ENCODE data around the gene KRT74. TPM values are rescaled to one million over a fixed set of nuclear protein-coding genes. Genes with fewer than 3 reads are reported as not detected.

The KRT74 gene
- total and polyA plus RNA-seq, 2 of the 13 experiments (the other 11 are each of a cell fraction or from before 2014, with no cell fraction given), result not detected

DNA sequence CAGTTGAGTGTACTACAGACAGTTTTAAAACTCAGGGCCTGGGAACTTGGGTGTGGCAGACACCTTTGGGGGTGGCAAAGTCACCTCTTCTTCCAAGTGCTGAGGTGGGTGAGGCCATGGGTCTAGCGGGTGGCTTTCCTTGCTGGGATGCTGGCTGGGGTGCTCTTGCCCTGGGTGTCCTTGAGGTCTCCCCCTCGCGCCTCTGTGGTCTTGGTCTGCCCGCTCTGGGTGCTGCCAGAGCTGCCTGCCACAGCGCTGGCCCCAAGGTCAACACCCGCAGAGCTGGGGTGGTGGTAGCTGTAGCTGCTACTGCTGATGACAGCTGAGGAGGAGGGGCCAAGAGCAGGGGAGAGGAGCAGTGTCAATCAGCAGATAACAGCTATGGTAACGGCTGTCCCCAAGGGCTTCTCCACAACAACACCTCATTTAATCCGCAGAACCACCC, 6.8 kb downstream of the KRT74 start (continued):
- TF ChIP-seq SKI (IDR thresholded peaks at IDR 0.05; ENCODE audit: partially characterized antibody) (no peak), TFAP4 (IDR thresholded peaks at IDR 0.05; ENCODE audit: borderline replicate concordance, low read depth) (no peak), KLF11 (CRISPR knock-in tag; IDR thresholded peaks at IDR 0.05) (no peak), KMT2B (CRISPR knock-in tag; IDR thresholded peaks at IDR 0.05) (no peak), ZNF83 (CRISPR knock-in tag; IDR thresholded peaks at IDR 0.05; ENCODE audit: borderline replicate concordance) (no peak), ZNF572 (CRISPR knock-in tag; IDR thresholded peaks at IDR 0.05) (no peak)
- TF ChIP-seq, protein P1, sequence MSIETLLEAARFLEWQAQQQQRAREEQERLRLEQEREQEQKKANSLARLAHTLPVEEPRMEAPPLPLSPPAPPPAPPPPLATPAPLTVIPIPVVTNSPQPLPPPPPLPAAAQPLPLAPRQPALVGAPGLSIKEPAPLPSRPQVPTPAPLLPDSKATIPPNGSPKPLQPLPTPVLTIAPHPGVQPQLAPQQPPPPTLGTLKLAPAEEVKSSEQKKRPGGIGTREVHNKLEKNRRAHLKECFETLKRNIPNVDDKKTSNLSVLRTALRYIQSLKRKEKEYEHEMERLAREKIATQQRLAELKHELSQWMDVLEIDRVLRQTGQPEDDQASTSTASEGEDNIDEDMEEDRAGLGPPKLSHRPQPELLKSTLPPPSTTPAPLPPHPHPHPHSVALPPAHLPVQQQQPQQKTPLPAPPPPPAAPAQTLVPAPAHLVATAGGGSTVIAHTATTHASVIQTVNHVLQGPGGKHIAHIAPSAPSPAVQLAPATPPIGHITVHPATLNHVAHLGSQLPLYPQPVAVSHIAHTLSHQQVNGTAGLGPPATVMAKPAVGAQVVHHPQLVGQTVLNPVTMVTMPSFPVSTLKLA (IDR thresholded peaks at IDR 0.05), result no peak

DNA sequence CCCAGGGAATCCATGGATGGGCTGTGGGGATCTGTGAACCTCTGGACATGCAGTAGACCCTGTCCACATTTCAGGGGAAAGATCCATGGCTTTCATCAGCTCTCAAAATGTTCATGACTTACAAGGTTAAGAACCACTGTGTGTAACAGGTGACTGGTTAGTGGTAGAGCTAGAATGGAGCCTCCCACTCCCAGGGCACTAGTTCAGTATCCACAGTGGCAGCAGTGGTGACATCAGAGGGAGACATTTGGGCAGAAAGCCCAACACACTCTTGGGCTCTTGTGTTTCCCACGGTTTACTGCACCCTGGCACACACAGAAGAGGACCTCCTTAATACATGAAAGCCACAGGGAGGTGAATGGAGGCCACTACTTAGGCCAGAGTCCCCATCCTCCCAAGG, 9.1 kb downstream of the KRT74 start:
- Histone ChIP-seq H3K4me3 (replicated peaks in 1 of 3; ENCODE audit: insufficient read depth in 1 of 3, low read depth in 2 of 3, low read length in 3 of 3) (no peak overlapping the region), H4K20me1 (ENCODE audit: insufficient read depth, low read length) (no peaks in the 10 kb centered on the region), H3K4me1 (ENCODE audit: insufficient read depth, low read length) (no peaks in the 10 kb centered on the region), H3K27ac (ENCODE audit: extremely low read length, insufficient read depth, low read length) (no peak overlapping the region), H3K27me3 (ENCODE audit: control insufficient read depth in 1 of 2, insufficient read depth in 2 of 2, low read length in 2 of 2) (peaks cover 6 to 27% of the 10 kb centered on the region in 2 experiments; a peak in 2 of 5 replicates), H3K9ac (ENCODE audit: insufficient read depth, low read depth, low read length) (no peak overlapping the region), H3K9me3 (ENCODE audit: low read length) (no peaks in the 10 kb centered on the region), H2AFZ (ENCODE audit: low read length) (no peak overlapping the region), H3K79me2 (ENCODE audit: insufficient read depth, low read length) (no peaks in the 10 kb centered on the region), H3K36me3 (replicated peaks in 1 of 2; ENCODE audit: control insufficient read depth in 1 of 2, insufficient read depth in 2 of 2, low read length in 2 of 2) (no peaks in the 10 kb centered on the region), H3K4me2 (ENCODE audit: low read depth, low read length) (no peak overlapping the region)
- intact Hi-C loops (cut with micrococcal nuclease; ENCODE audit: unreplicated experiment), result no loop called here
- ChIA-PET POLR2A (no interaction called here), CTCF (ENCODE audit: low intra/inter-chr PET ratio, low total read pairs) (no interaction called here)
- ATAC-seq (no peak), DNase-seq (ENCODE audit: low spot score) (no peak), FAIRE-seq (no peak)
- in situ Hi-C loops (cut with HindIII; ENCODE audit: extremely low pct_ligation_motif_present, low pct_unique_long_range_greater_than_20kb), result no loop called here
- WGBS (ENCODE audit: low lambda C conversion rate), result 0% methylated on average over 1 of the region's 1 CpG
- BruUV-seq (replicated peaks), result no TSS peak
- TF ChIP-seq U2AF2 (IDR thresholded peaks at IDR 0.05; ENCODE audit: low read depth, low read length), result no peak
- TF ChIP-seq NR2F6 (IDR thresholded peaks at IDR 0.05), result no peak
- TF ChIP-seq NR2F6 (CRISPR knock-in tag; IDR thresholded peaks at IDR 0.05), result no peak
- no peak for TF ChIP-seq ZNF556 (CRISPR knock-in tag; IDR thresholded peaks at IDR 0.05; ENCODE audit: borderline replicate concordance)
- no peak for TF ChIP-seq IKZF1 (IDR thresholded peaks at IDR 0.05)
- TF ChIP-seq ETV5 (CRISPR knock-in tag; IDR thresholded peaks at IDR 0.05; ENCODE audit: borderline replicate concordance), result no peak
- no peak for TF ChIP-seq ZNF30 (CRISPR knock-in tag; IDR thresholded peaks at IDR 0.05)
- no peak for TF ChIP-seq ZNF484 (CRISPR knock-in tag; IDR thresholded peaks at IDR 0.05; ENCODE audit: borderline replicate concordance, low read depth)
- no peak for TF ChIP-seq ELF3 (CRISPR knock-in tag; IDR thresholded peaks at IDR 0.05)
- TF ChIP-seq ZNF550 (CRISPR knock-in tag; IDR thresholded peaks at IDR 0.05; ENCODE audit: borderline replicate concordance), result no peak
- no peak for TF ChIP-seq ZNF17 (CRISPR knock-in tag; IDR thresholded peaks at IDR 0.05)
- TF ChIP-seq POLR2AphosphoS2 (IDR thresholded peaks at IDR 0.05; ENCODE audit: low read depth, low read length), result no peak
- no peak for TF ChIP-seq ZEB1 (IDR thresholded peaks at IDR 0.05; ENCODE audit: insufficient replicate concordance, low read depth)
- TF ChIP-seq NR2F2 (IDR thresholded peaks at IDR 0.05; ENCODE audit: borderline replicate concordance, low read depth), result no peak
- no peak for TF ChIP-seq GPN1 (CRISPR knock-in tag; IDR thresholded peaks at IDR 0.05; ENCODE audit: borderline replicate concordance)
- TF ChIP-seq MIER3 (CRISPR knock-in tag; IDR thresholded peaks at IDR 0.05; ENCODE audit: borderline replicate concordance), result no peak
- no peak for TF ChIP-seq NCOR1 (IDR thresholded peaks at IDR 0.05; ENCODE audit: borderline replicate concordance, low read length)
- no peak for TF ChIP-seq BCL6 (CRISPR knock-in tag; IDR thresholded peaks at IDR 0.05)

All from HepG2 (cell line).